BJ (cell line): ENCODE results near the gene VARS1. TPM values are rescaled to one million over a fixed set of nuclear protein-coding genes. Genes with fewer than 3 reads are reported as not detected.

Experiments
- CTCF ChIA-PET: fragments of 350-600 bp; formaldehyde crosslinking; extraction: SDS; loops from one replicate; lab custom pipeline; 2021; ENCODE audit warnings: antibody characterized with exemption, inconsistent platforms; lab: Yijun Ruan, JAX
- POLR2A ChIA-PET: fragments of 300-600 bp; sonication (Branson Sonifier 250); formaldehyde crosslinking; extraction: SDS; loops from one replicate; lab custom pipeline; 2021; ENCODE audit warnings: antibody characterized with exemption; lab: Charles Lee
- DNase-seq: peaks from one replicate; pipeline ENCODE4 v3.0.0-alpha.2; 2011; ENCODE audit warnings: low read depth
- H3K27me3 ChIP-seq: 2 replicates; pipeline ENCODE4 v1.6.0; 2011; ENCODE audit warnings: low read length; ENCODE audit not compliant: control insufficient read depth, insufficient read depth
- H3K36me3 ChIP-seq: 2 replicates; pipeline ENCODE4 v1.5.1; 2011; ENCODE audit warnings: low read length; ENCODE audit not compliant: control insufficient read depth, insufficient read depth
- H3K4me3 ChIP-seq: 2 replicates; pipeline ENCODE4 v1.5.1; 2011; ENCODE audit warnings: low read depth, mild to moderate bottlenecking, control low read depth, low read length
- polyA plus RNA-seq: library from polyadenylated mRNA; depleted of rRNA; stranded (reverse); fragments of >200 nt; gene quantifications from 2 replicates; pipeline ENCODE4 v1.2.3, GENCODE V29; 2011
- TF ChIP-seq, protein P1 (sequence below): IDR thresholded peaks from 2 replicates; pipeline ENCODE4 v1.5.1; 2011; ENCODE audit warnings: low read depth, mild to moderate bottlenecking, control low read depth, inconsistent platforms, low read length, moderate library complexity; ENCODE audit not compliant: insufficient read depth

Gene VARS1
- polyA plus RNA-seq, 1 experiment, result 33.9 TPM

DNA sequence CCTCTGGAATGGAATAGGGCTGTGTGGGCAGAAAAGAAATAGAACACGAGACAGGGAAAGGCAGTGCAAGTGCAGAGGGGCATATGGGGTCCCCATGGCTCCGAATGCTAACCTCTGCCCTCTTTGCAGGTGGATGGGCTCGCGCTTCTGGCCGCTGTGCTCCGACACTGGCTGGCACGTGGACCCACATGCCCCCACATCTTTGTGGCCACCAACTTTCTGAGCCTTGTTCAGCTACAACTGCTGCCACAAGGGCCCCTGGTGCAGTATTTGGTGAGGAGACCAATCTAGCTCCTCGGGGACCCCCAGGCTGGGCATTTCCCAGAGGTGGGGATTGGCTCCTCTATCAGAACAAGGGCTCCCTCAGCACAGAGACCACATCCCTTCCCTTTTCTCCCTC, 34.2 kb downstream of the VARS1 start:
- CTCF ChIA-PET, result no interaction called here
- POLR2A ChIA-PET, result no interaction called here
- TF ChIP-seq, protein P1, sequence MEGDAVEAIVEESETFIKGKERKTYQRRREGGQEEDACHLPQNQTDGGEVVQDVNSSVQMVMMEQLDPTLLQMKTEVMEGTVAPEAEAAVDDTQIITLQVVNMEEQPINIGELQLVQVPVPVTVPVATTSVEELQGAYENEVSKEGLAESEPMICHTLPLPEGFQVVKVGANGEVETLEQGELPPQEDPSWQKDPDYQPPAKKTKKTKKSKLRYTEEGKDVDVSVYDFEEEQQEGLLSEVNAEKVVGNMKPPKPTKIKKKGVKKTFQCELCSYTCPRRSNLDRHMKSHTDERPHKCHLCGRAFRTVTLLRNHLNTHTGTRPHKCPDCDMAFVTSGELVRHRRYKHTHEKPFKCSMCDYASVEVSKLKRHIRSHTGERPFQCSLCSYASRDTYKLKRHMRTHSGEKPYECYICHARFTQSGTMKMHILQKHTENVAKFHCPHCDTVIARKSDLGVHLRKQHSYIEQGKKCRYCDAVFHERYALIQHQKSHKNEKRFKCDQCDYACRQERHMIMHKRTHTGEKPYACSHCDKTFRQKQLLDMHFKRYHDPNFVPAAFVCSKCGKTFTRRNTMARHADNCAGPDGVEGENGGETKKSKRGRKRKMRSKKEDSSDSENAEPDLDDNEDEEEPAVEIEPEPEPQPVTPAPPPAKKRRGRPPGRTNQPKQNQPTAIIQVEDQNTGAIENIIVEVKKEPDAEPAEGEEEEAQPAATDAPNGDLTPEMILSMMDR, result no peak
- no peaks in the 10 kb centered on the region for H3K27me3 ChIP-seq
- H3K4me3 ChIP-seq, result no peak overlapping the region
- no peak for DNase-seq
- H3K36me3 ChIP-seq, result no peaks in the 10 kb centered on the region; the same call in 1 of the 2 replicates

DNA sequence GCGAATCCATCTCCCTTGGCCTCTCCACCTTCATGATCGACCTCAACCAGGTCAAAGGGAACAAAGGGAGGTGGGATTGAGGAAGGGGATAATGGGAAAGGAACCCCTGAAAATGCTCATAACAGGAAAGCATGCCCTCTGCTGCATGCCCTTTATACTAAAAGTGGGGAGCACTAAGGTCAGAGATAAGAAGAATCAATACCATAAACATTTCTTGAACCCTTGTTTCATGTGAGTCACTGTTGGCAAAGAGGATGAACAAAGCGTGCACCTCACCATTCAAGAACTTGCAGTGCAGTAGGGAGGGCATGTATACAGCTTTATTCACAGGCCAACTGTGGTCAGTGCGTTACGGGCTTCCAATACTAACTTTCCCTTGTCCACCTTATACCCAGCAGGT, 34.8 kb downstream of the VARS1 start:
- CTCF ChIA-PET, result interaction anchor here (3.1 kb wide), 1 partner anchor 9 kb away, joined by 12 read pairs; no protein-coding TSS in a partner anchor
- no peaks in the 10 kb centered on the region for H3K27me3 ChIP-seq
- POLR2A ChIA-PET, result no interaction called here
- no peak overlapping the region for H3K4me3 ChIP-seq
- no peaks in the 10 kb centered on the region; the same call in 1 of the 2 replicates for H3K36me3 ChIP-seq
- no peak for DNase-seq
- TF ChIP-seq, protein P1, result no peak

DNA sequence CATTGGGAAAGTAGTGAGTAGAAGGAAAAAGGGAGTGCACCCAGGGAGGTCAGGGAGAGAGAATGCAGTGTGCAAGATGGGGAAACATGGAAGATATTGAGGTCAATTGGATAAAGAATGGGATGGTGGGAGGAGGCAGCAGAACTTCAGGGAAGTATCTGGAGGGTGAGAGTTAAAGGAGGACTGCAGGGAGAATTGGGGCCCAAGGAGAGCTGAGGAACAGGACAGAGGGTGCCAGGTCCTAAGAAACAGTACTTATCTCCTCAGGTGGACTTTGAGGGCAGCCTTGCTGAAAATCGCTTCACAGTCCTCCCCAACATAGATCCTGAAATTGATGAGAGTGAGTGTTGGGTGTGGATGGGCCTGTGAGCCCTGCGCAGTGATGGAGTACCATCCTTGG, 37.3 kb downstream of the VARS1 start:
- ChIA-PET POLR2A (no interaction called here), CTCF (interaction anchor here (1.4 to 3.1 kb wide), 3 partner anchors 11 to 72 kb away, joined by 4 to 12 read pairs (median 7); no protein-coding TSS in a partner anchor)
- no peak for DNase-seq
- H3K36me3 ChIP-seq, result no peaks in the 10 kb centered on the region; the same call in 1 of the 2 replicates
- TF ChIP-seq, protein P1, result no peak
- no peaks in the 10 kb centered on the region for H3K27me3 ChIP-seq
- H3K4me3 ChIP-seq, result no peak overlapping the region

DNA sequence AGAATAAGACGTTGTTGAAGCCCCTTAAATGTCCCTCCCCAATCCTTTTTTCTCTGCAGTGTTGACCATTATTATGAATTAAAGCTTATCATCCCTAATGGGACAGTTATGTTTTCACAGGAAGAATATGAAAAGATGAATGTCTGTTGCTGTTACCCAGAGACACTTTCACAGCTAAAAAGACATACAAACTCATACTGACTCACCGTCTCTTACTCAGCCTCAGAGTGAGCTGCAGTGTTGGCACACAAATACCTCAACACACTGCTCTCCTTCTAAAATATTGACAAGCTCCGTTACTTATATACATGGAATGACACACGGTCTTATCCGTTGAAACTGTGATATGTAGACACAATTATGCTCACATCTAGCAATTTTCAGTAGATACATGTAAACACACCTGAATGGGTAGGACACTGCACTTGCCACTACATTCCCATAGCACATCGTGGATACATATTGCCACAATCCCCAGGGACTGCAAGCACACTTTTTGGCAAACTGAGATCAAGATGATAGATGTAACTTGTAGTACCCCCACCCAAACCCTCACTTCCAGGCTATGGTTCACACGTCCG, 42.7 kb downstream of the VARS1 start:
- DNase-seq, result no peak
- ChIA-PET POLR2A (no interaction called here), CTCF (interaction anchor here (0.7 kb wide), 2 partner anchors 9 to 17 kb away, joined by 3 to 4 read pairs; no protein-coding TSS in a partner anchor)
- Histone ChIP-seq H3K4me3 (no peak overlapping the region), H3K36me3 (no peaks in the 10 kb centered on the region), H3K27me3 (no peaks in the 10 kb centered on the region)
- TF ChIP-seq, protein P1, result no peak

DNA sequence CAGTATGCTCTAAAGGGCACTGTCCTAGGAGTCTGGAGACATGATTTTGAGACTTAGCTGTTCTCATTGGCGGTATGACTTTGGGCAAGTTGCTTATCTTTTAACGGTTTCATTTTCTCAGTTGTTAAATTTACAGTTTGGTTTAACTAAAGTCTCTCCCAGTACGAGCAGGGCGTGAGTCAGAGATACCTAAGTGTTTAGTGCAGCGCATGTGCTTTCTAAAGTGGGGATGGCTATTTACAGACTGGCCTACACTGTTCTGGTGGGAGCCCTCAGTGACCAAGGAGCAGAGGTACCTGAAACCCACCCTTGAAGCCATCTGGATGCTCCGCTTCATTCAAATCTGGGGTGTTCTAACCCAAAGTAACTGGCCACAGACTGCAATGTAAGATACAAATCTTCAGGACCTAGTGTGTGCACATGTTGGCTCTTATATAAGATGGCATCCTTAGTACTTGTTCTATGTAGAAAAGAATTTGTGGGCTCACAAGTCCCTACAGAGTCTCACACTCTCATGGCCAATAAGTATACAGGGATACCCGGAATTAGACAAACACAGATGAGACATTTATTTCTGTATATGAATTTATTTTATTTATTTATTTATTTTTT, 45.0 kb downstream of the VARS1 start:
- ChIA-PET CTCF (interaction anchor here (0.6 to 1.3 kb wide), 3 partner anchors 19 to 61 kb away, joined by 3 to 4 read pairs (median 3); no protein-coding TSS in a partner anchor), POLR2A (no interaction called here)
- no peak overlapping the region for H3K4me3 ChIP-seq
- TF ChIP-seq, protein P1, result no peak
- H3K27me3 ChIP-seq, result no peaks in the 10 kb centered on the region
- DNase-seq, result no peak
- no peaks in the 10 kb centered on the region for H3K36me3 ChIP-seq
